Motor neuron (in vitro differentiated cells): Measurements from ENCODE around the gene REPS1. TPM values are rescaled to one million over a fixed set of nuclear protein-coding genes. Genes with fewer than 3 reads are reported as not detected.

Experiments used
- total RNA-seq, 8 experiments: library from RNA; unstranded; fragments of 300-600 nt; gene quantifications; 2 replicates each; pipeline versions ENCODE4 v1.2.3 to v1.2.4, GENCODE V29; 2022

REPS1 gene
- total RNA-seq, 8 experiments from 2014 or later = 21.0 to 53.2 (median 42.0) TPM

Other genes starting within 250 kb of the REPS1 start
- gene CCDC28A, start 214.5 kb downstream of the REPS1 start, total RNA-seq = 10 to 100 TPM in 4 of 8 experiments, 1 to 10 TPM in 4; 5.0 to 18.3 (median 9.6) TPM
- gene ECT2L, start 192.2 kb downstream of the REPS1 start, total RNA-seq = under 1 TPM; 0.27 to 0.84 (median 0.42) TPM
- 10 to 100 TPM; 13.9 to 61.3 (median 26.6) TPM for gene ABRACL, start 40.5 kb upstream of the REPS1 start, total RNA-seq
- 10 to 100 TPM in 7 of 8 experiments, 1 to 10 TPM in 1; 7.5 to 22.9 (median 12.7) TPM for gene HECA, start 146.8 kb upstream of the REPS1 start, total RNA-seq